ENCODE data around the gene PGGHG. TPM values are rescaled to one million over a fixed set of nuclear protein-coding genes. Genes with fewer than 3 reads are reported as not detected.

The PGGHG gene
- total and polyA plus RNA-seq, 2 of the 13 experiments (the other 11 are each of a cell fraction or from before 2014, with no cell fraction given): 5.9 to 14.8 TPM

GRCh38 chr11:266676-267439 lies 22.1 kb upstream of the PGGHG start:
- peak; percentile 47 for TF ChIP-seq HNRNPK (IDR thresholded peaks at IDR 0.05; ENCODE audit: low read depth, low read length, poor library complexity, severe bottlenecking)
- TF ChIP-seq ZBTB4 (CRISPR knock-in tag; IDR thresholded peaks at IDR 0.05; ENCODE audit: borderline replicate concordance): no peak
- no peak overlapping the region for H3K27ac ChIP-seq (ENCODE audit: extremely low read length, insufficient read depth, low read length)
- no peaks in the 10 kb centered on the region for H3K79me2 ChIP-seq (ENCODE audit: insufficient read depth, low read length)
- peaks cover 5% of the 10 kb centered on the region; the same call in 1 of the 2 replicates for H3K9me3 ChIP-seq (ENCODE audit: low read length)
- no peaks in the 10 kb centered on the region for H3K36me3 ChIP-seq (replicated peaks in 1 of 2; ENCODE audit: control insufficient read depth in 1 of 2, insufficient read depth in 2 of 2, low read length in 2 of 2)
- intact Hi-C loops (cut with micrococcal nuclease; ENCODE audit: unreplicated experiment) (no loop called here), in situ Hi-C loops (cut with HindIII; ENCODE audit: extremely low pct_ligation_motif_present, low pct_unique_long_range_greater_than_20kb) (no loop called here)
- peaks cover 0 to 17% of the 10 kb centered on the region in 2 experiments; a peak in 3 of 5 replicates for H3K27me3 ChIP-seq (ENCODE audit: control insufficient read depth in 1 of 2, insufficient read depth in 2 of 2, low read length in 2 of 2)
- peaks cover 37% of the 10 kb centered on the region for H3K4me1 ChIP-seq (ENCODE audit: insufficient read depth, low read length)
- no peak overlapping the region for H2AFZ ChIP-seq (ENCODE audit: low read length)
- ATAC-seq (no peak), DNase-seq (ENCODE audit: low spot score) (no peak), FAIRE-seq (no peak)
- ChIA-PET CTCF (ENCODE audit: low intra/inter-chr PET ratio, low total read pairs) (no interaction called here), POLR2A (no interaction called here)
- H3K9ac ChIP-seq (ENCODE audit: insufficient read depth, low read depth, low read length): no peak overlapping the region
- H3K4me3 ChIP-seq (replicated peaks in 1 of 3; ENCODE audit: insufficient read depth in 1 of 3, low read depth in 2 of 3, low read length in 3 of 3): no peak overlapping the region
- no peak overlapping the region for H3K4me2 ChIP-seq (ENCODE audit: low read depth, low read length)
- H4K20me1 ChIP-seq (ENCODE audit: insufficient read depth, low read length): no peaks in the 10 kb centered on the region
- WGBS (ENCODE audit: low lambda C conversion rate): 62% methylated on average over 13 of the region's 13 CpGs
- BruUV-seq (replicated peaks): no TSS peak
